ENCODE results near the gene CNOT4. TPM values are rescaled to one million over a fixed set of nuclear protein-coding genes. Genes with fewer than 3 reads are reported as not detected.
A peak's percentile ranks its signal among the peaks of the same experiment; 100 is the strongest.

CNOT4 gene
- total and polyA plus RNA-seq, 4 donors, result 18.3 to 36.6 (median 28.4) TPM

DNA sequence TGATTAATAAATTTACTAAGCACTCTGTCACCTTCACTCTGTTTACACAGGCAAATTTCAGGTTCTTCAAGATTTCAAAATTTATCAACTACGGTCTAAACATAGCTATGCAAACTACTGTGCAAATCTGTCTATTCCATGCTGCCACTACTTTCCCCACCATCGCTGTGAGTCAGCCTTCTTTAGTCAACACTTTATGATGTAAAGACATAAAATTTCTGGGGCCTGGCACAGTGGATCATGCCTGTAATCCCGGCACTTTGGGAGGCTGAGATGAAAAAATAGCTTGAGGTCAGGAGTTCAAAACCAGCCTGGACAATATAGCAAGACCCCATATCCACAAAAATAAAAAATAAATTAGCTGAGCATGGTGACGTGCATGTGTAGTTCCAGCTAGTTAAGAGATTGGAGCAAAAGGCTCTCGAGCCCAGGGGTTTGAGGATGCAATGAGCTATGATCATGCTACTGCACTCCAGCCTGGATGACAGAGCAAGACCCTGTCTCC lies 42.6 kb downstream of the CNOT4 start:
- H3K4me3 ChIP-seq (ENCODE audit: low read depth, low read length), result no peak overlapping the region
- peak in 1 of 6 donors; percentile 12 for DNase-seq (ENCODE audit: low read depth in 4 of 6, low spot score in 6 of 6)
- H3K4me1 ChIP-seq (ENCODE audit: control insufficient read depth, insufficient read depth, low read length), result no peaks in the 10 kb centered on the region
- no peaks in the 10 kb centered on the region for H3K36me3 ChIP-seq (ENCODE audit: control insufficient read depth, insufficient read depth, low read length)
- no peaks in the 10 kb centered on the region for H3K27me3 ChIP-seq (ENCODE audit: control insufficient read depth, insufficient read depth, low read length)
- H3K9me3 ChIP-seq (ENCODE audit: control insufficient read depth, insufficient read depth, low read length), result no peaks in the 10 kb centered on the region
- no peak overlapping the region for H3K27ac ChIP-seq (ENCODE audit: low read depth, low read length)
- 100% methylated on average over 2 of the region's 5 CpGs for WGBS (ENCODE audit: insufficient coverage)

DNA sequence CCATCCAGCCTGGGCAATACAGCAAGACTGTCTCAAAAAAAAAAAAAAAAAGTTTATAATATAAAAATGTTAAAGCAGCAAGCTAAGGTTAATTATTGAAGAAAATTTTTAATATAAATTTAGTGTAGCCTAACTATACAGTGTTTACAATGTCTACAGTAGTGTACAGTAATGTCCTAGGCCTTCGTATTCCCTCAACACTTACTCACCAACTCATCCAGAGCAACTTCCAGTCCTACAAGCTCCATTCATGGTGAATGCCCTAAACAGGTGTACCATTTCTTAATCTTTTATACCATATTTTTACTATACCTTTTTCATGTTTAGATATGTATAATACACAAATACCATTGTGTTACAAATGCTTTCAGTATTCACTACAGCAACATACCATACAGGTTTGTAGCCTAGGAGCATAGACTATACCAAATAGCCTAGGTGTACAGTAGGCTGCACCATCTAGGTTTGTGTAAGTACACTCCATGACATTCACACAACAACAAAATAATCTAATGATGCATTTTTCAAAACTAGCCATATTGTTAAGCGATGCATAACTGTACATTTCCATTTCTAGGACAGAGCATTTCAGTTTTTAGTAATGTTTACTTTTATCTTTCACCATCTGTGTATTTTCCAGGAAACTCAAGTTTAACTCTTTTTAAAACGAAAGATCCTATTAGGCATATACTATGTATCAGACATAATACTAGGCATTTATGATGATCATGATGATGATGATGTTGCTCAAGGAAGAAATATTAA lies 43.3 kb downstream of the CNOT4 start:
- DNase-seq (ENCODE audit: low read depth in 4 of 6, low spot score in 6 of 6), result peak in 1 of 6 donors; percentile 3
- Histone ChIP-seq H3K4me1 (ENCODE audit: control insufficient read depth, insufficient read depth, low read length) (no peaks in the 10 kb centered on the region), H3K36me3 (ENCODE audit: control insufficient read depth, insufficient read depth, low read length) (no peaks in the 10 kb centered on the region), H3K9me3 (ENCODE audit: control insufficient read depth, insufficient read depth, low read length) (no peaks in the 10 kb centered on the region), H3K27me3 (ENCODE audit: control insufficient read depth, insufficient read depth, low read length) (no peaks in the 10 kb centered on the region), H3K4me3 (ENCODE audit: low read depth, low read length) (no peak overlapping the region), H3K27ac (ENCODE audit: low read depth, low read length) (no peak overlapping the region)
- WGBS (ENCODE audit: insufficient coverage), result 100% methylated on average over 1 of the region's 3 CpGs

- Histone ChIP-seq H3K27me3 (ENCODE audit: control insufficient read depth, insufficient read depth, low read length) (no peaks in the 10 kb centered on the region), H3K27ac (ENCODE audit: low read depth, low read length) (no peak overlapping the region), H3K4me3 (ENCODE audit: low read depth, low read length) (no peak overlapping the region), H3K9me3 (ENCODE audit: control insufficient read depth, insufficient read depth, low read length) (no peaks in the 10 kb centered on the region), H3K4me1 (ENCODE audit: control insufficient read depth, insufficient read depth, low read length) (no peaks in the 10 kb centered on the region), H3K36me3 (ENCODE audit: control insufficient read depth, insufficient read depth, low read length) (no peaks in the 10 kb centered on the region)
- DNase-seq (ENCODE audit: low read depth in 4 of 6, low spot score in 6 of 6), result no peak
- WGBS (ENCODE audit: insufficient coverage), result no CpG with 5 or more reads among the region's 3 CpGs
Measured at GRCh38 chr7:135463908-135464307, 46.0 kb downstream of the CNOT4 start.

GRCh38 chr7:135459951-135460567 lies 49.8 kb downstream of the CNOT4 start:
- Histone ChIP-seq H3K36me3 (ENCODE audit: control insufficient read depth, insufficient read depth, low read length) (no peaks in the 10 kb centered on the region), H3K9me3 (ENCODE audit: control insufficient read depth, insufficient read depth, low read length) (no peaks in the 10 kb centered on the region), H3K4me1 (ENCODE audit: control insufficient read depth, insufficient read depth, low read length) (no peaks in the 10 kb centered on the region), H3K27me3 (ENCODE audit: control insufficient read depth, insufficient read depth, low read length) (no peaks in the 10 kb centered on the region), H3K4me3 (ENCODE audit: low read depth, low read length) (no peak overlapping the region), H3K27ac (ENCODE audit: low read depth, low read length) (no peak overlapping the region)
- no peak for DNase-seq (ENCODE audit: low read depth in 4 of 6, low spot score in 6 of 6)
- 100% methylated on average over 1 of the region's 4 CpGs for WGBS (ENCODE audit: insufficient coverage)

- H3K27me3 ChIP-seq (ENCODE audit: control insufficient read depth, insufficient read depth, low read length), result no peaks in the 10 kb centered on the region
- no peaks in the 10 kb centered on the region for H3K36me3 ChIP-seq (ENCODE audit: control insufficient read depth, insufficient read depth, low read length)
- no peaks in the 10 kb centered on the region for H3K9me3 ChIP-seq (ENCODE audit: control insufficient read depth, insufficient read depth, low read length)
- no peak overlapping the region for H3K27ac ChIP-seq (ENCODE audit: low read depth, low read length)
- H3K4me3 ChIP-seq (ENCODE audit: low read depth, low read length), result no peak overlapping the region
- no peak for DNase-seq (ENCODE audit: low read depth in 4 of 6, low spot score in 6 of 6)
- no peaks in the 10 kb centered on the region for H3K4me1 ChIP-seq (ENCODE audit: control insufficient read depth, insufficient read depth, low read length)
- WGBS (ENCODE audit: insufficient coverage), result 42% methylated on average over 2 of the region's 6 CpGs
Measured at GRCh38 chr7:135459076-135459475, 50.8 kb downstream of the CNOT4 start.

GRCh38 chr7:135454060-135454459 lies 55.8 kb downstream of the CNOT4 start:
- no peak for DNase-seq (ENCODE audit: low read depth in 4 of 6, low spot score in 6 of 6)
- Histone ChIP-seq H3K27ac (ENCODE audit: low read depth, low read length) (no peak overlapping the region), H3K36me3 (ENCODE audit: control insufficient read depth, insufficient read depth, low read length) (no peaks in the 10 kb centered on the region), H3K4me1 (ENCODE audit: control insufficient read depth, insufficient read depth, low read length) (no peaks in the 10 kb centered on the region), H3K4me3 (ENCODE audit: low read depth, low read length) (no peak overlapping the region), H3K27me3 (ENCODE audit: control insufficient read depth, insufficient read depth, low read length) (no peaks in the 10 kb centered on the region), H3K9me3 (ENCODE audit: control insufficient read depth, insufficient read depth, low read length) (no peaks in the 10 kb centered on the region)
- WGBS (ENCODE audit: insufficient coverage), result no CpG with 5 or more reads among the region's 3 CpGs

- no peak overlapping the region for H3K4me3 ChIP-seq (ENCODE audit: low read depth, low read length)
- H3K27me3 ChIP-seq (ENCODE audit: control insufficient read depth, insufficient read depth, low read length), result no peaks in the 10 kb centered on the region
- H3K9me3 ChIP-seq (ENCODE audit: control insufficient read depth, insufficient read depth, low read length), result no peaks in the 10 kb centered on the region
- no peaks in the 10 kb centered on the region for H3K4me1 ChIP-seq (ENCODE audit: control insufficient read depth, insufficient read depth, low read length)
- H3K36me3 ChIP-seq (ENCODE audit: control insufficient read depth, insufficient read depth, low read length), result no peaks in the 10 kb centered on the region
- H3K27ac ChIP-seq (ENCODE audit: low read depth, low read length), result no peak overlapping the region
- DNase-seq (ENCODE audit: low read depth in 4 of 6, low spot score in 6 of 6), result peak in 1 of 6 donors; percentile 74
Measured at GRCh38 chr7:135449436-135449835, 60.5 kb downstream of the CNOT4 start.

GRCh38 chr7:135448753-135449152 lies 61.1 kb downstream of the CNOT4 start:
- Histone ChIP-seq H3K36me3 (ENCODE audit: control insufficient read depth, insufficient read depth, low read length) (no peaks in the 10 kb centered on the region), H3K27me3 (ENCODE audit: control insufficient read depth, insufficient read depth, low read length) (no peaks in the 10 kb centered on the region), H3K27ac (ENCODE audit: low read depth, low read length) (no peak overlapping the region), H3K4me1 (ENCODE audit: control insufficient read depth, insufficient read depth, low read length) (no peaks in the 10 kb centered on the region), H3K9me3 (ENCODE audit: control insufficient read depth, insufficient read depth, low read length) (no peaks in the 10 kb centered on the region), H3K4me3 (ENCODE audit: low read depth, low read length) (no peak overlapping the region)
- no CpG with 5 or more reads among the region's 1 CpG for WGBS (ENCODE audit: insufficient coverage)
- no peak for DNase-seq (ENCODE audit: low read depth in 4 of 6, low spot score in 6 of 6)

DNA sequence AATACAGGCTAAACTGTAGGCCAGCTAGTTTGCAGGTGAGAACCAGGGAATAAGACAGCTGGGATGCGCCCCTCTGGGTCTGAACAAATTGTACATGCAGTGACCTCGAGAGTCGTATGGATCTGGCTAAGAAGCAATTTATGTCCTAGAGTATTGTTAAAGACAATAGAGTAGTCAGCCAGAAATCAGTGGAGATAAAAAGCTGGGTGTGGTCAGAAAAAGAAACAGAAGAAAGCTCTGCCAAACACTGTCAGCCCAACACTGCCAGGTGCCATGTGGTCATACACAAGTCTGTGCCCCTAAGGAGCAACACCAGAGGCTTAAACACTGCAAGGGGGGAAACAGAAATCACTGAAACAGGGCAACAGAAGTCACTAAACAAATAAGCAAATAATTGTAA lies 62.2 kb downstream of the CNOT4 start:
- Histone ChIP-seq H3K9me3 (ENCODE audit: control insufficient read depth, insufficient read depth, low read length) (no peaks in the 10 kb centered on the region), H3K27ac (ENCODE audit: low read depth, low read length) (no peak overlapping the region), H3K27me3 (ENCODE audit: control insufficient read depth, insufficient read depth, low read length) (no peaks in the 10 kb centered on the region), H3K4me3 (ENCODE audit: low read depth, low read length) (no peak overlapping the region), H3K36me3 (ENCODE audit: control insufficient read depth, insufficient read depth, low read length) (no peaks in the 10 kb centered on the region), H3K4me1 (ENCODE audit: control insufficient read depth, insufficient read depth, low read length) (no peaks in the 10 kb centered on the region)
- 35% methylated on average over 3 of the region's 3 CpGs for WGBS (ENCODE audit: insufficient coverage)
- peak in 1 of 6 donors; percentile 18 for DNase-seq (ENCODE audit: low read depth in 4 of 6, low spot score in 6 of 6)

GRCh38 chr7:135445690-135446089 lies 64.2 kb downstream of the CNOT4 start:
- Histone ChIP-seq H3K4me1 (ENCODE audit: control insufficient read depth, insufficient read depth, low read length) (no peaks in the 10 kb centered on the region), H3K27ac (ENCODE audit: low read depth, low read length) (no peak overlapping the region), H3K9me3 (ENCODE audit: control insufficient read depth, insufficient read depth, low read length) (no peaks in the 10 kb centered on the region), H3K4me3 (ENCODE audit: low read depth, low read length) (no peak overlapping the region), H3K27me3 (ENCODE audit: control insufficient read depth, insufficient read depth, low read length) (no peaks in the 10 kb centered on the region), H3K36me3 (ENCODE audit: control insufficient read depth, insufficient read depth, low read length) (no peaks in the 10 kb centered on the region)
- DNase-seq (ENCODE audit: low read depth in 4 of 6, low spot score in 6 of 6), result no peak

Data from spinal cord (tissue), 10 donors.